ENCODE data around the gene CDKN1B.

DNA sequence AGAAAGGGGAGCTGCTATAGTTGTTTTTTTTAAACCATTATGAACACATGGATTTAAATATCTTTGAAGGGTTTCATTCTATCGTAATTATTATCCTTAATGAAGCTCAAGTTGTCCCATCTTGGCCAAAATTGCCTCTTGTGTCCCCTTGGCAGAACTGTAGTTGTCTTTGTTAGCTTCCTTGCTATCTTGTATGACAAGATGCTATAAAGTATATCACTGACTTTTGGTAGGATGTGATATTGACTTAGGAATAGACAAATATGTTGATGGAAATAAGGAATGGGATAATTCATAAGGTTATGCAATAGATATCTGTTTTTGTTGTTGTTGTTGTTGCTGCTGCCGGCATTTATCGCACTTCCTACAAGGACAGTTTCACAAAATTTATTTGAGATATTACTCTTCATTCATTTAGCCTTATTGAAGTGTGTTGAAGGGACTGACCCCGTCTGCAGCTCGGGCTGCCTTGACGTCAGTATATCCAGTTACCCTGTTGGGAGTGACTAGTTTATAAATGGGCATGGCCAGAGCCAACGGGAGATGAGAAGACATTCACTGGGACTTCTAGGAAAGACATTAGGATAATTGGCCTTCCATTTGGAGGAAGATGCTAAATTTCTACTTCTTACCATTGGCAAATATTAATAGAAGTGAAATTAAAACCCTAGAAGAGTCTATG lies 42.2 kb downstream of the CDKN1B start:
- TF ChIP-seq, protein P1, sequence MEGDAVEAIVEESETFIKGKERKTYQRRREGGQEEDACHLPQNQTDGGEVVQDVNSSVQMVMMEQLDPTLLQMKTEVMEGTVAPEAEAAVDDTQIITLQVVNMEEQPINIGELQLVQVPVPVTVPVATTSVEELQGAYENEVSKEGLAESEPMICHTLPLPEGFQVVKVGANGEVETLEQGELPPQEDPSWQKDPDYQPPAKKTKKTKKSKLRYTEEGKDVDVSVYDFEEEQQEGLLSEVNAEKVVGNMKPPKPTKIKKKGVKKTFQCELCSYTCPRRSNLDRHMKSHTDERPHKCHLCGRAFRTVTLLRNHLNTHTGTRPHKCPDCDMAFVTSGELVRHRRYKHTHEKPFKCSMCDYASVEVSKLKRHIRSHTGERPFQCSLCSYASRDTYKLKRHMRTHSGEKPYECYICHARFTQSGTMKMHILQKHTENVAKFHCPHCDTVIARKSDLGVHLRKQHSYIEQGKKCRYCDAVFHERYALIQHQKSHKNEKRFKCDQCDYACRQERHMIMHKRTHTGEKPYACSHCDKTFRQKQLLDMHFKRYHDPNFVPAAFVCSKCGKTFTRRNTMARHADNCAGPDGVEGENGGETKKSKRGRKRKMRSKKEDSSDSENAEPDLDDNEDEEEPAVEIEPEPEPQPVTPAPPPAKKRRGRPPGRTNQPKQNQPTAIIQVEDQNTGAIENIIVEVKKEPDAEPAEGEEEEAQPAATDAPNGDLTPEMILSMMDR (IDR thresholded peaks at IDR 0.05; ENCODE audit: insufficient read depth, low read length): no peak
- TF ChIP-seq, protein P2, sequence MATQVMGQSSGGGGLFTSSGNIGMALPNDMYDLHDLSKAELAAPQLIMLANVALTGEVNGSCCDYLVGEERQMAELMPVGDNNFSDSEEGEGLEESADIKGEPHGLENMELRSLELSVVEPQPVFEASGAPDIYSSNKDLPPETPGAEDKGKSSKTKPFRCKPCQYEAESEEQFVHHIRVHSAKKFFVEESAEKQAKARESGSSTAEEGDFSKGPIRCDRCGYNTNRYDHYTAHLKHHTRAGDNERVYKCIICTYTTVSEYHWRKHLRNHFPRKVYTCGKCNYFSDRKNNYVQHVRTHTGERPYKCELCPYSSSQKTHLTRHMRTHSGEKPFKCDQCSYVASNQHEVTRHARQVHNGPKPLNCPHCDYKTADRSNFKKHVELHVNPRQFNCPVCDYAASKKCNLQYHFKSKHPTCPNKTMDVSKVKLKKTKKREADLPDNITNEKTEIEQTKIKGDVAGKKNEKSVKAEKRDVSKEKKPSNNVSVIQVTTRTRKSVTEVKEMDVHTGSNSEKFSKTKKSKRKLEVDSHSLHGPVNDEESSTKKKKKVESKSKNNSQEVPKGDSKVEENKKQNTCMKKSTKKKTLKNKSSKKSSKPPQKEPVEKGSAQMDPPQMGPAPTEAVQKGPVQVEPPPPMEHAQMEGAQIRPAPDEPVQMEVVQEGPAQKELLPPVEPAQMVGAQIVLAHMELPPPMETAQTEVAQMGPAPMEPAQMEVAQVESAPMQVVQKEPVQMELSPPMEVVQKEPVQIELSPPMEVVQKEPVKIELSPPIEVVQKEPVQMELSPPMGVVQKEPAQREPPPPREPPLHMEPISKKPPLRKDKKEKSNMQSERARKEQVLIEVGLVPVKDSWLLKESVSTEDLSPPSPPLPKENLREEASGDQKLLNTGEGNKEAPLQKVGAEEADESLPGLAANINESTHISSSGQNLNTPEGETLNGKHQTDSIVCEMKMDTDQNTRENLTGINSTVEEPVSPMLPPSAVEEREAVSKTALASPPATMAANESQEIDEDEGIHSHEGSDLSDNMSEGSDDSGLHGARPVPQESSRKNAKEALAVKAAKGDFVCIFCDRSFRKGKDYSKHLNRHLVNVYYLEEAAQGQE (IDR thresholded peaks at IDR 0.05; ENCODE audit: insufficient replicate concordance, low read depth): no peak
- no peak for TF ChIP-seq GABPA (IDR thresholded peaks at IDR 0.05; ENCODE audit: low read depth)
- no peak for TF ChIP-seq POLR2AphosphoS5 (IDR thresholded peaks at IDR 0.05; ENCODE audit: low read depth)
